ENCODE measurements around the gene TMEM191C.
"Not testable (repeated sequence)": the region's sequence is repeated elsewhere in the genome, so short reads cannot be mapped to it uniquely, and the experiment has no call there.

The TMEM191C gene

DNA sequence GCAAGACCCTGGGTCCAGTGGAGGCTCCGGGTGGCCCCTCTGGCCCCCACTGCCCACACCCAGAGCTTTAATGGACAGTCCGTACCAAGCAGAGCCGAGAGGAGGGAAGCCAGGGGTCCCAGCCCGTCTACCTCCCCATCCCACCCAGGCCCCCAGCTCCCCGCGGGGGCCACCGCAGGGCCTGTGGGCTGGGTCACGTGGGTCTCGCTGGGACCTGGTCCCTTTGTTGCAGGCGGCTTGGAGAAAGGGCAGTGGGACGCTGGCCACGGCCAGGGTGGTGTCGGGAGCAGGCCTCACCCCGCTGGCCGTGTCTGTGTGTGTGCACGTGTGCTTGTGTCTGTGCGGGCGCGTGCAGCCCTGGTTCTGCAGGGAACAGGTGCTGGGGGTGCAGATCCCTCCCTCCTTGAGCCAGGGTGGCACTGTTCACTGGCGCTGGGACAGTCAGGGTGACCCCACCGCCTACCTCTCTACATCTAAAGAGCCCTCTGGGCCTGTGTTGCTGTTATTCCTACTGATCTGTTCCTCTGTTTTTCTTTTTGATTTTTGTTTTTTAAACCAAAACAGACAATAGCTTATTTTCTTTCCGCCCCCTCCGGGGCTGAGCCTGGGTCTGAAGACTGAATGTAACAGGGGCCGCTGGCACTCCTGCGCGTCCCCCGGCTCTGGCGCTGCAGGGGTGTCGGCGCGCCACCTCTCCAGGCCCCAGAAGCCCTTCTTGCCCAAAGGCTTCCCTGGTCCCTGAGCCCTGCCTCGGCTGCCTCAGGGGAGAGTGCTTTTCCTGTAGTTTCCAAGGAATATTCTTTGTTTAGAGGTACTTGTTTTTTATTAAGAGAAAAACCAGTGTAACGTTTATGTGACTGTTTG is 20.1 kb upstream of the TMEM191C start:
- no peak for DNase-seq

DNA sequence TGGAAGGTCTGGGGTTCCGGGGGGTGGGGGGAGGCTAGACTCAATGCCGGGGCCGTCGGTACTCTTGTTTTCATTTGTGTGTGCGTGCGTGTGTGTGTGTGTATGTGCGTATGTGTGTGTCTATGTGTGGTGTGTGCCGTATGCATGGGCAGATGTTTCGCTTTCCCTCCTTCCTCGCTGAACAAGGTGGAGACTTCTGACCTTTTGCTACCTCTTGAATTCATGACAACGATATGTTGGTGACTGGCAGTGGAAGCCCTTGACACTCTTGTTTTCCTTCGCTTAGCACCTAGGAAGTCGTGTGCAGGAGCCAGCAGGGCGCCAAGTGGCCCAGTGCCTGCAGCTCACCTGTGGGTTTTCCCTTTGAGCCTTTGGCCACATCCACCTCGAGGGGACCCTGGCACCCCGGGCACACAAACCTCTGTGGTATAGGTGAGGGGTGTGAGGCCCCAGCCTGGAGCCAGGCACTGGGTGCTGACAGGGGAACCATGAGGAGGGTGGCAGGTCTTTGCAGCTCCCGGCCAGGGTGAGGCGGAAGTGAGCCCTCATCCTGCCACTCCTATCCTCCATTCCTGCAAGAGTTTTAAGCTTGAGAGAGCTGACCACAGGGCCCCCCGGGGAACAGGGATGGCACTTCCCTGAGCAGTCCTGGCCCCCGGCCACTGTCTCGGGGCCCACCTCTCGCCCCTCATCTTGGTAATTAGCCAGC is 19.3 kb upstream of the TMEM191C start:
- no peak for DNase-seq

DNA sequence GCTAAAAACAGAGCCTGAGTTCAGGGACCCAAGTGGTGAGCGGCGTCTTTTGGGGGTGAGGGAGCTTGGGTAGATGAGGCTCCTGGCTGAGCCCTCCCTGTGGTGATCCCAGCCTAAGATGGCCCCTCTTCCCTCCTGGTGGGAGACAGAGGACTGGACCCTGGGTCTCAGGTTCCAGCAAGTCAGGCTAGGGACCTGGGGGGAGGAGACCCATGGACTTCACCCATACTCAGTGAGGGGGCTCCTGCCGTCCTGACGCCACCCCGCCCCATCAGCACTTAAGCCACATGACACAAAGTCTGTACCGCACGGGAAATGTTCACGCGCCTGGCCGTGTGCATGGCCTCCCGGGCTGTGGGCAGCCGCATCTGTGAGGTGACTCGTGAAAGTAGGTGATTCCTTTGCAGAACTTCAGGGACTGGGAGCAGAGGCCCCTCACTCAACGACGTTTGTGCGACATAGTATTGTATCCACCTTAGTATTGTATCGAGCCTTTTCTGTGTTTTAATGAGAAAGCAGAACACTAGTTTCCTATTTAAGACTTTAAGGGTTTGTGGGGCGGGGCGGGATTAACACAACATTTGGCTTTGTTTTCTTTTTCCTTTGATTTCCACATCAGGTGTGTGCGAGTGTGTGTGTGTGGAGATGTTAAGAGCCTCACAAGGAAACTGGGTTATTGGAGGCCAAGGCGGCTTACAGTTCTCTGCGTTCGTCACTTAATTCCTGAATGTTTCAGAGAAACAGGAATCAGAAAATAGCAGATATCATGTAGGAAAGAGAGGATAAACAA is 18.4 kb upstream of the TMEM191C start:
- no peak for DNase-seq

DNA sequence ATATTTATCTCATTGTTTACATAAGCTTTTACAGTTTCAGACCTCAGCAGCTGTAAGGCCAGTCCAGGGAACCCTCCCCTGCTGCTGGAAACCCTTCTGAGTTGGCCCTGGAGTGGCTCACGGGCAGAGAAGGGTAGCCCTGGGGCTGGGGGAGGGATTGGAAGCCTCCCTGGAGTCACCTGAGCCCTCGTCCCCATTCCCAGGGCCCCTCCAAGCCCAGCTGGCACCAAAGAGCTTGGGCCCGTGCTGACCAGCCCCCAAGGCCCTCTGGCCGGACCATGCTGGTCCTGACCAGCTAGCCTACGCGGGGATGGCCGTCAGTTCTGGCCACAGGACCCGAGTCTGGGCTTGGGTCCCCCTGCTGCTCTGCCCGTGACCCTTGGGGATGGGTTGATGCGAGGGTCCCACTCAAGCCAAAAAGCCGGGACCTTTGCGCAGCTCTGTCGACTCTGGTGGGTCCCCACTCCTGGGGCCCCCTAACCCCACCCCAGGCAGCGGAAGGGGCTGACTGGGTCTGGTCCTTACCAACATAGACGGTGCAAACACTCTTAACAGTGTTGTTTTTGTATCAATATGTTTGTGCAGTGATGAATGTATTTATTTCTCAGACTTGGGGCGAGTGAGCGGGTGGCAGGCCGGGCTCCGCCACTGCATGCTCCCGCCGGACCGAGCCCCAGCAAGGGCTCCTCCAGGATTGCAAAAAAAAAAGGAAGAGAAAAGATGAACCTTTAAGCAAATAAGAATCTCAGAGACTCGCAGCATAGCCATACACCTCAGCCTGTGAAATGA is 17.5 kb upstream of the TMEM191C start:
- DNase-seq = no peak

DNA sequence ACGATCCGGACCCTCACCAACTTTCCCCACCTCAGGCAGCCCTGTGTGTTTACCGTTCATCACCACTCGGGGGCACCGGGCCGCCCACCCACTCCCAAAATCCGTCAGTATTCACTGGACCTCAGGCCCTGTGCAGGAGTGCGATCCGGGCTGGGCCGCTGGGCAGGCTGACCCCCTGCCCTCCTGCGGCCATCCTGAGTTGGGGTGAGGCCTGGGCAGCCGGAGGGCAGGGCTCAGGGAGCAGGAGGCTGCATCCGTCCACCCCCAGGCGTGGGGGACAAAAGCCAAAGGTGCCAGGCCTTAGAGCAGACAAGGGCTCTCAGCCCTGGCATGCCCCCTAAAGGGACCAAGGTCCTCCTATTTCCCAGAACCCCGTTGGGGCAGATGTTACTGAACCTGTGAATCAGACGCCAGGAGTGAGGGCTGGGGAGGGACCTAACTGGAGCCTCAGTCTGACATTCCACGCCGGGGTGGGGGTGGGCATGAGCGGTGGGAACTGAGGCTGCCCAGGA is 16.8 kb upstream of the TMEM191C start:
- no peak for DNase-seq

DNA sequence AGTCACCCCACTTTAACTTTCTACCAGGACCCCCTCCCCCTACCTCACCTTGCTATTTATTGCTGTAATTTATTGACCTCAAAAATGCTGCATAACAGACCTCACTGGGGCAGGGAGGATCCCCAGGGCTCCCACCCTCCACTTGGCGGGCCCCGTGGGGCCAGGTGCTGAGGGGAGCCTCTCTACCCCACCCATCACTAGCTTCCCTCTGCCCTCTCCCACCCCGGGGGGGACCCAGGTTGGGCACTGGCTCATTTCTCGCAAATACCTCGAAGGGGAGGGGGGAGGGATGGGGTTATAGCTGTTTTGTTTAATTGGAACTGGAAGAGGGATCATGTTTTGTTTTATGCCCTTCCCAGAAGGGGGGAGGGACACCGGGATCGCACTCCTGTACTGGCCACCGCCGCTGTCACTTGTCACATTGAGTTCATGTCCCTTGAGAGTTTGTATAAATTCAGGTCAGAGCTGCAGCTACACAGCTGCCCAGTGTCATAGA is 16.3 kb upstream of the TMEM191C start:
- no peak for DNase-seq

DNA sequence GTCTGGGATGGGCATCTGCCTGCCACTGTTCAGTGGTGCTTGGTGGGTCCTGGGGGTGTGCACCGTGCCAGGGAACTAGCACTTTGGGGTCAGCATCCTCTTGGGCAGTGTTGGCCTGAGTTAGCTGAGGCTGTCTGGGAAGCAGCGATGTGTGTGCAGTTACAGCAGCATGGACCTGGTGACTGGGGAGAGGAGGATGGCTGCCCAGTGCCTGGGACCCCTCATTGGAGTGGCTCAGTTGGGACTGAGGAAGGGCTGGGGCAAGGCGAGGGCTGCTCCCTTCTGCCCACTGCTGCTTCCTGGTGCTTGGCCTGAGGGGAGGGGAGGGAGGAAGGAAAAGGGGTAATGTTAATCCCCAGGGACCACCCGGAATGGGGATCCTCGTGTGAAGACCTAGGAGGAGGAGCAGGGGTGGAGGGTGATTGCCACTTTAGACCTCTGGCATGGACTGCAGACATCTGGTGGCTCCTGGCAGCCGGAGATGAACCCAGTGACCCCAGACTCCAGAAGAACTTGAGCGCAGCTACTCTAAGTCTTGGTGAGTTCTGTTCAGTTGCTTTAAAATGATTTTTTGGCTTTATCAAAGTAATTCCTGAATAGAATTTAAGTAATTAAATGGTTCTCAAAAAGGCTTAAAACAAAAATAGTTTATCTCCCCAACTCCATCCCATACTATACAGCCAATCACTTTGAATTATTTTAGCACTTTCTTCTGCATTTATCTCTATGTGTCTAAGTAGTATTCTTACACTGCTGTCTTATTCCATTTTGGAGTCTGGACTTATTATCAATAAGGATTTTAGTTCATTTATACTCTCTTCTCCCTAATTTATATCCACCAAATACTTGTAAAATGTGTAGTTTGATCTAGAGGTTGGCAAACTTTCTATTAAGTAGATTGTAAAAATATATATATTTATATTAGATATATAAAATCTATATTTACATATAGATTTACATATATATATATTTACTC is 15.4 kb upstream of the TMEM191C start:
- DNase-seq = no peak

DNA sequence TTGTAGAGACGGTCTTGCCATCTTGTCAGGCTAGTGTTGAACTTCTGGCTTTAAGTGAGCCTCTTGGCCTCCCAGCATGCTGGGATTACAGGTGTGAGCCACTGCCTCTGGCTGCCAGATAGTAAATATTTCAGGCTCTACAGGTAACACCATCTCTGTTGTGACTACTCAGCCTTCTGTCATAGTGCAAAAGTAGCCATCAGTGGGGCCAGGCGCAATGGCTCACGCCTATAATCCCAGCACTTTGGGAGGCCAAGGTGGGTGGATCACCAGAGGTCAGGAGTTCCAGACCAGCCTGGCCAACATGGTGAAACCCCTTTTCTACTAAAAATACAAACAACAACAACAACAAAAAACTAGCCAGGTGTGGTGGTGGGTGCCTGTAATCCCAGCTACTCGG is 14.5 kb upstream of the TMEM191C start:
- DNase-seq = not testable (repeated sequence)

DNA sequence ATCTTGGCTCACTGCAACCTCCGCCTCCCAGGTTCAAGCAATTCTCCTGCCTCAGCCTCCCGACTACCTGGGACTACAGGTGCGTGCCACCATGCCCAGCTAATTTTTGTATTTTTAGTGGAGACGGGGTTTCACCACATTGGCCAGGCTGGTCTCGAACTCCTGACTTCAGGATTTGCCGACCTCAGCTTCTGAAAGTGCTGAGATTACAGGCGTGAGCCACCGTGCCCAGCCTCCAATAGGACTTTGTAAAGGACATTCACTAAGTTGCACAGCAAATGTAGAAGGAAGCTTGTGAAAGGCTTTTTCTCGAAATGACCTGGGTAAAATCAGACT is 12.2 kb upstream of the TMEM191C start:
- not testable (repeated sequence) for DNase-seq

DNA sequence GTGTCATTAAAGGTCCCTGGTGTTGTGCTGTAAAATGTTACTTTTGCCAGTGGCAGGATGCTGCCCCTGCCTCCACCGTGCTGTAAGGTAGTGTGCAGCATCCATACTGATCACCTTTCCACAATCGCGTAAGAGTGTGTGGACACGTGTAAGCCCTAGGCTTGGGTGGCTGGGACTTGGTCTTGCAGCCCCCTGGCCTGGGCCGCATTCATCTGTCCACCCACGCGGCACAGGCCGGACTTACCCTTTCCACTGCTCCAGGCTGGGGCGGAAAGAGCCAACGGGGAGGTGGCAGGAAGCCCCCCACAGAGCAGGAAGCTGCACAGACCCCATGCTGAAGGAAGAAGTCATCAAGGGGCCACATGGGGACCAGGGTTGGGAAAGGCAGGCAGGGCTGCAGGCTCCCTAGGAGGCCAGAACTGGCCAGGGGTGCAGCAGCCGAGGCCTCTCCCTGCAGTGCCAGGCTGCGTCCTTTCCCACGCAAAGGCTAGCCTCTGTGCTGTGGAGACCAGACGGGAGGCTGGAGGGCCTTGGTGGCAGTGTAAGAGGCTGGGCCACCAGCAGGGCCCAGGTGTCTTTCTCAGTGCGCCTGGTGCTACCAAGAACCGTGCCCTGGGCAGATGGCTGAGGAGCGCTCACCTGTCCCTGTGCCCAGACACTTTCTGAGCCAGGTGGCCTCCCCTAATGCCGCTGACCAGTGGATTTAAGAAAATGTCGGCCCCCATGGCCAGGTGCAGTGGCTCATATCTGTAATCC is 11.7 kb upstream of the TMEM191C start:
- DNase-seq = no peak

DNA sequence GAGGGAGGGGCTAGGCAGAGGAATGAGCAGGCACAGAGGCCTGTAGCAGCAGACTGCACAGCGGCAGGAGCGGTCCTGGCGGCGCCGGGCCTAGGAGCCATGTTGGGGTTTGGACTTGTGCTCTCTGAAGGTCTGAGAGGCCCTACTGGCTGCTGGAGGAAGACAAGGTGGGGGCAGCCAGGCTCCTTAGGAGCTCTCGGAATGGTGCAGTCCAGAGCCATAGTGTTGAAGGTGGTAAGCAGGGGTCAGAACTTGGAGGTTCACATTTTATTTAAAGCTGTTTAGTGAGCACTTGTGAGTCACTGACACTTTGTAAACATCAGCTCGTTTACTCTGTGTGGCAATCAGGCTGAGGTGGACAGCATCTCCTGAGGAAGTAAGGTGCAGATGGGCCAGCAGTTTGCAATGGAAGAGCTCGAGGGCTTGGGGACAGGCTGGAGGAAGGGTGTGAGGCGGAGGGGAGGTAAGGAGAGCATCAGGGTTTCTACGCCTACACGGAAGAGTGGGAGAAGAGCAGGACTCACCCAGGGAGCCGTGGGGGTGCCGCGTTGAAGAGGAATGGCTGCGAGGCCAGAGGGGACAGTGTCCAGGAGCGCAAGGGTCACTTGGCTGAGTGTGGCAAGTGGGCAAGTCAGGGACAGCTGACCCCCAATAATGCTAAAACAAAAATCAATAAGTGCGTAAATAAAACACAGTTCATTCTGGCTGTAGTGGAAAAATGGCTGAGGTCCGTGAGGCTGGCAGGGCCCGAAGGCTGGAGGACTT is 10.0 kb upstream of the TMEM191C start:
- DNase-seq = no peak

DNA sequence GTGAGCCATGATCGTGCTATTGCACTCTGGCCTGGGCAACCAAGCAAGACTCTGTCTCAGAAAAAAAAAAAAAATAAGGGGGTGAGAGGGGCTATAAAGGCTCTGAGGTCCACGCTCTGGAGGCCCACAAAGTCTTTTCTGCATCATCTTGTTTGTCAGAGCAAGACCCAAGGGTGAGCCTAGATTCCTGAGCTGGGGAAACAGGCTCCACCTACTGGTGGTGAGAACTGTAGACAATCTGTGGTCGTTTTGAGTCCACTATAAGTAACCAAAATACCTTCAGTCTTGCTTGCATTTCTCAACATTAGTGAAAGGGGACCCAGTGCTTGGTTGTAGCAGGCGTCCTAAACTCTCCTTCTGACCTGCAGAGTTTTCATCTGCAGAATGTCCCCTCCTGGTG is 4.5 kb upstream of the TMEM191C start:
- not testable (repeated sequence) for DNase-seq

DNA sequence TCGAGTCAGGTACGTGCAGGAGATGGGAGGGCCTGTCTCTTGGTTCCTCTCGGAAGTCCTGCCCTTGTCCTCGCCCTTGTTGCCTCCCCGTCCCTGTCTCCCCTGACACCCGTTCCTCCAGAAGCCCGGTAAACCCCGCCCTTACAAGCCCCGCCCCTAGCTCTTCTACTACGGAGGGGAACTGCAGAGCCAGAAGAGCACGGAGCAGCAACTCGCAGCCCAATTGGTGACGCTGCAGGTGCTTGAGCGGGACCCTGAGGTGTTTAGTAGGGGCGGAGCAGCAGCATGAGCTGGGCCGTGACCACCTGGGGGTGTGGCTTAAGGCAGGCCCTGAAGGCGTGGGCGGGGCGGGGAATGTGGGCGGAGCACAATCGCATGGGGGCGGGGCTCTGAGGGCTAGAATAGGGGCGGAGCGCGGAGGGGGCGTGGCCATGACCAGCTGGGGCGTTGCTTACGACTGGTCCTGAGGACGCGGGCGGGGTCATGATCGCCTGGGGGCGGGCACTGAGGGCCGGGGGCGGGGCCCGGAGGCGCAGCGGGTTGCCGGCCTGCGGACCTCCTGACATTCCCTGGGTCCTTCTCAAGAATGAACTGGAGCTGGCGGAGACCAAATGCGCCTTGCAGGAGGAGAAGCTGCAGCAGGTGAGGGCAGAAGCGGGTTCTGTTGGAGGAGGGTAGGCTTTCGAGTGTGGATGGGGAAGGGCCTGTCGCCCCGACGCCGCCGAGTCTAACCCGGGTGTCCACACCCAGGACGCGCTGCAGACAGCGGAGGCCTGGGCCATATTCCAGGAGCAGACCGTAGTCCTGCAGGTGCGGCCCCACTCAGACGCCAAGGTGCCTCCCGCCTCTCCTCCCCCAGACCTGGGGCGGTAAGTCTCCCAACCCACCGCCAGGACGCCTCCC is 1.3 kb downstream of the TMEM191C start:
- peak; percentile 88 for DNase-seq

DNA sequence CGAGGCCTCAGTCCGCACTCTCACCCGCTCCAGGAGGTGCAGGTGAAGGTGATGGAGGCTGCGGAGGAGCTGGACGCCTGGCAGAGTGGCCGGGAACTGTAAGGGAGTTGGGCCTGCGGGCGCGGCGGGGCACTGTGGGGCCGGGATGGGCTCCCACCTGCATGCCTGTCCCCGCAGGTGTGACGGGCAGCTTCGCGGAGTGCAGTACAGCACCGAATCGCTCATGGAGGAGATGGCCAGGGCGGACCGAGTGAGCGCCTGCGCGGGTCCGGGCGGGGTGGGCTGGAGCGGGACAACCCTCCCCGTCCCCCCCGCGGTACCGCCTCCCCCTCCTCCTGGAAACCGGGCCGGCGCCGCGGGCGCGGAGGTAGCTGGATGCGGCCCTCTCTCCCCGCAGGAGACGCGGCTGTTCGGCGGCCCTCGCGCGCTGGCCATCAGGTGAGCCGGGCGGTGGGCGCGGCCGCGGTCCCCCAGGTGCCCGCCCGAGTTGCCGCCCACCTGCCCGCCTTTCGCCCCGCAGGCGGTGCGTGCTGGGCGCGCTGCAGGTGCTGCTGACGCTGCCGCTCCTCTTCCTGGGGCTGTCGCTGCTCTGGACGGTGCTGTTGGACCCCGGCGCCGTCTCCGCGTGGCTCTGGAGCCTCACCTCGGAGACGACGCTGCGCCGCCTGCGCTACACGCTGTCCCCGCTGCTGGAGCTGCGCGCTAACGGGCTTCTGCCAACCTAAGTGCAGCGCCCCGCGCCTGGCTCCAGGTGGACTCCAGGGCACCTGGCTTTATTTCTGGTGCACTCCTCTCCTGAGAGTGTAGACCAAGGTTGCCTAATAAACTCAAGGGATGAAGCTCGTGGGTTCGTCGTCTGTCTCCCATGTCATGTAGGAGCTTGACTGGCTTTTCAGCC is 2.2 kb downstream of the TMEM191C start:
- peak; percentile 41 for DNase-seq

DNA sequence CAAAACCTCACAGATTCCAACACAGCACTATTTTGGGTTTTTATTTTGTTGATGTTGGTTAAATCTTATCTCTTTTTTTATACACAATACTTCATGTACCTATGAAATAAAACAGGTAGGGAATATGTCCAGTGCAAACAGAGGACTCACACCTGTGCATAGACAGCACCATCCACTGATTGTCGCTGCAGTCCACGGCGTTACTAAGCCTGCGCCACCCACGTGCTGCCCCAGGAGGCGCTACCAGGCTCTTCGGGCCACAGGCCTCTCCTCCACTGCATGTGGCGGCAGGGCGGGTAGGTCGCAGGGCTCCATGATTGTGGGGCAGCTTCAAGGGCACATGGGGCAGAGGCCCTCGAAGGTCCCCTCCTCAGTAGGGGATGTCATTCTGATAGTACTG is 5.8 kb downstream of the TMEM191C start:
- not testable (repeated sequence) for DNase-seq

DNA sequence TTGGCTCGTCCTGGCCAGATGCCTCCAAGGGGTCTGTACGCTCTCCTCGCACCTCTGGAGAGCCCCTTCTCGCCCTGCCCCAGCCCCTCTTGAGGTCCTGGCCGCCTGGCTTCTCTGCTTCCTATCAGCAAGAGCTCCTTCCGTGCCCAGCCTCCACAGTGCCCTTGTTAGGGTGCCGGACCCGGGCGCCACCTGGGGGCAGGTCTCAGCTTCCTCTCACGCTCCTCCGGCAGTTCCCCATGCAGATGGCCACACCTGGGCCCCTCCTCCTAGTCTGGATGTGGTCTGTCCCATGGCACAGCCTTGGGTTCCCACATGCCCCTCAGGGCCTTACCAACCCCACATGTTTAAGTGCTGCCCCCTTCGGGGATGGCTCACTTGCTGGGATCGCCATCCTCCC is 6.5 kb downstream of the TMEM191C start:
- not testable (repeated sequence) for DNase-seq

DNA sequence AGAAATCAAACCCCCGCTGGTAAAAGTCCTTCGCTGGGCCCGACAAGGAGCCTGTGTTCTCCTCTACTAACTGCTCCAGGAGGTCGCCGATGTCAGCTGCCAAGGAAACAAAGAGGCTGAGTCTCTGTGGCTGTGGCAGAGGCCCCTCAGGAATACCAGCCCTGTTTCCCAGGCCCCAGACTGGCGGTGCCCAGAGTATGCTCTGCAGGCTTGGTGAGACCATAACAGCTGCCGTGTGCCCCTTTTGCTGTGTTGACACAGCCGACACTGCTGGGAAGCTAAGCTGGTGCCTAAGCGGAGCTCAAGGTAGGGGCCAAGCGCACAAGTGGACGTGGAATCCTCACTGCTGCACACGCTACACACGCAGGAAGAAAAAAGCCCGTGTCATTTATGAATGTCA is 16.9 kb downstream of the TMEM191C start:
- DNase-seq = not testable (repeated sequence)

Measured in activated T-cell treated with anti-CD3 and anti-CD28 coated beads, Interleukin-2, amount 50 U/mL, for 1 hour (primary cell).